SU-DHL-6 (cell line): ENCODE measurements around the gene EXOC6B.

Experiments used
- H2AFZ ChIP-seq: fragments of 200-600 bp; sonication (generic); 2 replicates; pipeline ENCODE4 v1.6.1; 2014; ENCODE audit warnings: low read depth, mild to moderate bottlenecking, moderate library complexity, mixed read lengths, antibody characterized with exemption, low read length; ENCODE audit not compliant: severe bottlenecking
- H3F3A ChIP-seq: fragments of 200-600 bp; shearing (Covaris generic); 2 replicates; pipeline ENCODE4 v1.6.0; 2016; ENCODE audit warnings: antibody characterized with exemption, mild to moderate bottlenecking; ENCODE audit not compliant: insufficient read depth
- H3K27ac ChIP-seq: fragments of 200-600 bp; sonication (generic); 2 replicates; pipeline ENCODE4 v1.5.1; 2016; ENCODE audit warnings: low read depth, mild to moderate bottlenecking, low read length, moderate library complexity, mixed read lengths
- H3K27me3 ChIP-seq: fragments of 200-600 bp; sonication (generic), shearing (Covaris generic); 2 replicates; pipeline ENCODE4 v1.6.0; 2014; ENCODE audit warnings: mild to moderate bottlenecking, low read length
- H3K36me3 ChIP-seq: fragments of 200-600 bp; sonication (generic); 2 replicates; pipeline ENCODE4 v1.6.1; 2014; ENCODE audit warnings: mild to moderate bottlenecking, low read length, mixed read lengths
- H3K4me2 ChIP-seq: fragments of 300-600, 200-600 bp; shearing (Covaris generic), sonication (generic); 2 replicates; pipeline ENCODE4 v1.6.0; 2014; ENCODE audit warnings: low read length, low read depth, mild to moderate bottlenecking; ENCODE audit not compliant: poor library complexity, severe bottlenecking
- H3K4me3 ChIP-seq: fragments of 200-600 bp; sonication (generic); 2 replicates; pipeline ENCODE4 v1.5.1; 2014; ENCODE audit warnings: antibody characterized with exemption, low read length, mild to moderate bottlenecking, mixed read lengths; ENCODE audit not compliant: insufficient read depth, poor library complexity, severe bottlenecking
- H3K79me2 ChIP-seq: fragments of 200-600 bp; sonication (generic); 2 replicates; pipeline ENCODE4 v1.6.1; 2014; ENCODE audit warnings: mild to moderate bottlenecking, low read length, moderate library complexity; ENCODE audit not compliant: insufficient read depth
- H3K9ac ChIP-seq: fragments of 200-600 bp; sonication (generic); 2 replicates; pipeline ENCODE4 v1.7.0; 2014; ENCODE audit warnings: mild to moderate bottlenecking, low read length
- H3K9me2 ChIP-seq: fragments of 200-600 bp; sonication (generic); replicated peaks from 2 replicates; pipeline ENCODE4 v1.6.1; 2014; ENCODE audit warnings: low read length; ENCODE audit not compliant: insufficient read depth
- H3K9me3 ChIP-seq: fragments of 200-600 bp; sonication (generic); 2 replicates; pipeline ENCODE4 v1.6.1; 2014; ENCODE audit warnings: low read length, mixed read lengths; ENCODE audit not compliant: insufficient read depth
- H4K20me1 ChIP-seq: fragments of 200-600 bp; sonication (generic); 2 replicates; pipeline ENCODE4 v1.6.1; 2014; ENCODE audit warnings: low read depth, mild to moderate bottlenecking, antibody characterized with exemption, low read length, moderate library complexity, mixed read lengths
- EZH2phosphoT487 ChIP-seq: fragments of 200-600 bp; sonication (generic), shearing (Covaris generic); conservative IDR thresholded peaks from 2 replicates; pipeline ENCODE4 v1.6.1; 2018; ENCODE audit warnings: mild to moderate bottlenecking, antibody characterized with exemption, low read length, moderate library complexity, mixed read lengths
- TF ChIP-seq, protein P1 (sequence below): fragments of 200-600 bp; sonication (generic); IDR thresholded peaks from one replicate; pipeline ENCODE4 v1.5.1; 2017; ENCODE audit warnings: antibody characterized with exemption, mild to moderate bottlenecking, low read length, moderate library complexity; ENCODE audit not compliant: insufficient read depth, poor library complexity, severe bottlenecking

EXOC6B gene

DNA sequence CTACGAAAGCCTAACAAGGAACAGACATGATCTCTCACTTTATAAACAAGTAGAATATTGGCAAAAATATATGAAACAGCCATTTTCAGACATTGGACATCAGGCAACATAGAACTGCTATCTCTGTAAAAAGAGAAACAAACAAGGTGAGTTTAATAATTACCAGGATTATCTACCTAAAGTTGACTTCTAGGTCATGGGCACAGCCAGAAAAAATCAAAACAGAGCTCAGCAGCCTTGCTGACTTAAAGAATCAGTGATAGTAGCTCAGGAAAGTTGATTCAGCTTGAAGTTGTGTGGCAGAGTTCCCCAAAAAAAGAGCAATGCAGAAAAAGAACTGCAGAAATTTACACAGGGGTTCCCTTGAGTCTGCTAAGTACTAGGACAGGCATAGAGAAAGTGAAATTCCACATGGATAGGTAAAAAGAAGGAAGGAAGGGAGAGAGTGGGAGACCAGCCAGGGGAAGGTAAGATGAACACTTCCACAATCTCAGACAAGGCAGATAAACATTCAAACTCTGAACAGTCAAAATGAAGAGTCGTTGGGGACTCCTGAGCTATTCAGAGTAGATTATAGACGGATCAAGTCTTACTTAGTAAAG lies 102.0 kb downstream of the EXOC6B start:
- no peak for TF ChIP-seq EZH2phosphoT487
- TF ChIP-seq, protein P1, sequence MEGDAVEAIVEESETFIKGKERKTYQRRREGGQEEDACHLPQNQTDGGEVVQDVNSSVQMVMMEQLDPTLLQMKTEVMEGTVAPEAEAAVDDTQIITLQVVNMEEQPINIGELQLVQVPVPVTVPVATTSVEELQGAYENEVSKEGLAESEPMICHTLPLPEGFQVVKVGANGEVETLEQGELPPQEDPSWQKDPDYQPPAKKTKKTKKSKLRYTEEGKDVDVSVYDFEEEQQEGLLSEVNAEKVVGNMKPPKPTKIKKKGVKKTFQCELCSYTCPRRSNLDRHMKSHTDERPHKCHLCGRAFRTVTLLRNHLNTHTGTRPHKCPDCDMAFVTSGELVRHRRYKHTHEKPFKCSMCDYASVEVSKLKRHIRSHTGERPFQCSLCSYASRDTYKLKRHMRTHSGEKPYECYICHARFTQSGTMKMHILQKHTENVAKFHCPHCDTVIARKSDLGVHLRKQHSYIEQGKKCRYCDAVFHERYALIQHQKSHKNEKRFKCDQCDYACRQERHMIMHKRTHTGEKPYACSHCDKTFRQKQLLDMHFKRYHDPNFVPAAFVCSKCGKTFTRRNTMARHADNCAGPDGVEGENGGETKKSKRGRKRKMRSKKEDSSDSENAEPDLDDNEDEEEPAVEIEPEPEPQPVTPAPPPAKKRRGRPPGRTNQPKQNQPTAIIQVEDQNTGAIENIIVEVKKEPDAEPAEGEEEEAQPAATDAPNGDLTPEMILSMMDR, result no peak
- no peaks in the 10 kb centered on the region for H3K79me2 ChIP-seq
- no peak overlapping the region for H3K4me3 ChIP-seq
- H3K9me2 ChIP-seq, result no peaks in the 10 kb centered on the region
- no peaks in the 10 kb centered on the region for H3K9me3 ChIP-seq
- H2AFZ ChIP-seq, result no peak overlapping the region
- H3K27ac ChIP-seq, result no peak overlapping the region
- no peak overlapping the region for H3K4me2 ChIP-seq
- H3K9ac ChIP-seq, result no peak overlapping the region
- no peaks in the 10 kb centered on the region for H3K27me3 ChIP-seq
- no peaks in the 10 kb centered on the region for H3K36me3 ChIP-seq
- no peaks in the 10 kb centered on the region for H3F3A ChIP-seq
- 0 out of 2 replicates have a peak, but pooled peaks cover 4% of the 10 kb centered on the region for H4K20me1 ChIP-seq

DNA sequence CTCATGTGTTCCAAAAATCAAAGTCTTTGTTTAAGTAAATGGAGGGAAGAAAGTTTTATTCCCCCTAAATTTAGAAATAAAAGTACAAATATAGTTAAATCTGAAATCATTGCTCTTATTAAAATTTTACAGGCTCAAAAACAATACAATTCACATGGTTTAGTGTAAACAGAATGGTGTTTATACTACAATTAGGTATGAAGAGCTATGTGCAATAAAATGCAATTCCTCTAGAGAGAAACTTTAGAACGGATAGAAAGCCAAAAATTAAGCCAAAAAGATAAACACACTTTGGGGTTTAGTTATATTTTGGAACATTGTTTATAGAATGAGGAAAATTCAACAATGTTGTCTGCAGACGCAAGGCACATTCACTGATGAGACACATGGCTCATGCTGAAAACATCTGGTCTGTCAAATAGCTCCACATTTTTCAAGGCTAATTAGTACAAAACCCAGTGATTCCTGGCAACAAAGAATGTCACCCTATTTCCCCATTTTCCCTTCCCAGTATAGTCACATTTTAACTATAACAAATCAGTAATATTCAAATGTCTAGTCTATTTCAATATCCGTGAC lies 103.3 kb downstream of the EXOC6B start:
- Histone ChIP-seq H4K20me1 (0 out of 2 replicates have a peak, but pooled peaks cover 4% of the 10 kb centered on the region), H3K27me3 (no peaks in the 10 kb centered on the region), H3K36me3 (no peaks in the 10 kb centered on the region), H3F3A (no peaks in the 10 kb centered on the region), H3K9ac (no peak overlapping the region), H2AFZ (no peak overlapping the region), H3K27ac (no peak overlapping the region), H3K9me2 (no peaks in the 10 kb centered on the region), H3K79me2 (no peaks in the 10 kb centered on the region), H3K4me2 (no peak overlapping the region), H3K4me3 (no peak overlapping the region), H3K9me3 (no peaks in the 10 kb centered on the region)
- TF ChIP-seq EZH2phosphoT487, result no peak
- TF ChIP-seq, protein P1, result no peak

DNA sequence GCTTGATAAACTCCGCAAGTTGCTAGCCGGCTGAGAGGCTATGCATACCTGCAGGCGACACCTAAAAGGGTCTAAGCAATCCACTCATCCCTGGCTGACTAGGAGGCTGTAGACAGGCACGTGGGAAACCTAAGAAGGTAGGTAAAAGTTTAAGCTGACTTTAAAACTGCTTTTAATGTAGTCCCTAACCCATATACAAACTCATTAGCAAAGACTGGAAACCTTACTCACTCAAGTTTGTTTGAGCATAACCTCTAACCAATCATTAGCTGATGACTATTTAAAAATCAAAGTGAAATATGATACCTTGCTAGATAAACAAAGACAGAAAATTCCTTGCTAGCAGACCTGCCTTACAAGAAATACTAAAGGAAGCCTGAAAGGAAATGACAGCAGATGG lies 106.4 kb downstream of the EXOC6B start:
- Histone ChIP-seq H3K9ac (no peak overlapping the region), H3K27me3 (no peaks in the 10 kb centered on the region), H3K9me3 (no peaks in the 10 kb centered on the region), H3K27ac (no peak overlapping the region), H2AFZ (no peak overlapping the region), H3F3A (no peaks in the 10 kb centered on the region), H3K9me2 (no peaks in the 10 kb centered on the region), H3K79me2 (no peaks in the 10 kb centered on the region), H3K4me2 (no peak overlapping the region), H3K36me3 (no peaks in the 10 kb centered on the region), H4K20me1 (0 out of 2 replicates have a peak, but pooled peaks cover 4% of the 10 kb centered on the region), H3K4me3 (no peak overlapping the region)
- TF ChIP-seq, protein P1, result no peak
- TF ChIP-seq EZH2phosphoT487, result no peak
